Inferior parietal cortex (tissue), 1 donor: ENCODE measurements around the gene ANKRD49.

Experiments
- DNase-seq: peaks from one replicate; pipeline ENCODE4 v3.0.0-alpha.2; 2016; ENCODE audit errors: extremely low spot score

ANKRD49 gene

DNA sequence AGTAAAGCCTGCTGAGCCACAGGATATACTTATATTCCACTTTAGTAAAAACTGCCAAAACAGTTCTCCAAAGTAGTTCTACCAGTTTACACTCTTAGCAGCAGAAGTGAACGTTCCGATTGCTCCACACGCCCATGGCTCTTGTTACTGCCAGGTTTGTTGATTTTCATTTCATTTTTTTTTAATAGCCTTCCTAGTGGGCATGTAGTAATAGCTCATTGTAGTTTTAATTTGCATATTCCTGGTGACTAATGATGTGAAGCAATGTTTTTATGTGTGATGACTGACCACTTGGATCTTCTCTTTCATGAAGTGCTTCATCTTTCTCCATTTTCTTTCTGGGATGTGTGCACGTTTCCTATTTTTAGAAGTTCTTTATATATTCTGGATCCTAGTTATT lies 13.7 kb downstream of the ANKRD49 start:
- no peak for DNase-seq

DNA sequence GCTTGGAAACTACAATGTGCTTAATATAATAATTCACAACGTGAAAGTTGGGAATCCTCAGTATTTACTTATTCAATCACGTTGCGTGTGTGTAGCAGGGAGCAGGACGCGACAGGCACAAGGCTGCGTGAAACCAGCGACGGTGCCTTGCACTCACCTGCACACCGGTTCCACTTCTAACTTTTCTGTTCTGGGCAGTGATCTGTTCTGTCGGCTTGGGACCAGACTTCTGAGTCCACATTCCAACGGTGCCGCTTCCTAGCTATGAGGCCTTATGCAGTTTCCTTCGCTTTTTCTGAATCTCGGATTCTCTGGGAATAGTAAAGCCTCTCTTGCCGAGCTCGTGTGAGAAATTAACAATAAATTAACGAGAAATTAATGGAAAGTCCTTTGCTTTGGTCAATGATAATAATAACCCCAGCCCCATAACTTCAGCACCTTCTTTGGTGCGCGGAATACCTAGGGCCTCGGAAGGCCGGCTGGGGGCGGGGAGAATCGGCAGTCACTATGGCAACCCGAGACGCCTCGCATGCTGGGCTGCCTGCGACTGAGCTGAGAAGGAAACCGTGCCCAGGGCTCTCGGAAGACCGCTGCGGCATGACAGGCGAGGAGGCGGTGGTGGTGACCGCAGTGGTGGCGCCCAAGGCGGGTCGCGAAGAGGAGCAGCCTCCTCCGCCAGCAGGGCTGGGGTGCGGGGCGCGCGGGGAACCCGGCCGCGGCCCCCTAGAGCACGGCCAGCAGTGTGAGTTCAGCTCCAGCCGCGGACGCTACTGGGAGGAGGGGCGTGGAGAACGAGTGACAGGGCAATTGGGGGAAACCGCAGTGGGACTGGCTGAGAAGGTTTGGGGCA lies 18.4 kb downstream of the ANKRD49 start, which contains the start of gene C11orf97:
Gene C11orf97 (plus strand): TSS at position 530 of the 850 bp plus-strand sequence. CDS start 68 bp downstream, at position 598.
- peak; percentile 44 for DNase-seq

GRCh38 chr11:94513091-94513490 lies 19.3 kb downstream of the ANKRD49 start:
- DNase-seq = no peak

GRCh38 chr11:94515398-94515797 lies 21.6 kb downstream of the ANKRD49 start:
- no peak for DNase-seq

- DNase-seq = no peak
Measured at GRCh38 chr11:94516725-94517124, 22.9 kb downstream of the ANKRD49 start.

DNA sequence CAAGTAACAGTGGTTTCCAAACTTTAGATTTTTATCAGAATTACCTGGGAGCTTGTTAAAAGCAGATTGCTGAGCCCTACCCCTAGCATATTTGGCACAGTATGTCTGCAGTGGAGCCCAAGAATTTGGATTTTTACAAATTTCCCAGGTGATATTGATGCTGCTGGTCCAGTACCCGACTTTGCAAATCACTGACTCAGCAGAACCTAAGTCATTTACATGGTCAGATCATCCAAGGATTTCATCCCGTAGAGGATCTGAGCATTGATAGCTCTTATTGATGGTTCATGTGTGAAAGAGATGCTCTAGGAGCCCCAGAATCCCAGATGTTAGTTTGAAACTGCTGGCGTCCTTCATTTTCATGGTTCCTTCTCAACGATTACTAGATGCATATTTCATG lies 24.5 kb downstream of the ANKRD49 start:
- DNase-seq = no peak

DNA sequence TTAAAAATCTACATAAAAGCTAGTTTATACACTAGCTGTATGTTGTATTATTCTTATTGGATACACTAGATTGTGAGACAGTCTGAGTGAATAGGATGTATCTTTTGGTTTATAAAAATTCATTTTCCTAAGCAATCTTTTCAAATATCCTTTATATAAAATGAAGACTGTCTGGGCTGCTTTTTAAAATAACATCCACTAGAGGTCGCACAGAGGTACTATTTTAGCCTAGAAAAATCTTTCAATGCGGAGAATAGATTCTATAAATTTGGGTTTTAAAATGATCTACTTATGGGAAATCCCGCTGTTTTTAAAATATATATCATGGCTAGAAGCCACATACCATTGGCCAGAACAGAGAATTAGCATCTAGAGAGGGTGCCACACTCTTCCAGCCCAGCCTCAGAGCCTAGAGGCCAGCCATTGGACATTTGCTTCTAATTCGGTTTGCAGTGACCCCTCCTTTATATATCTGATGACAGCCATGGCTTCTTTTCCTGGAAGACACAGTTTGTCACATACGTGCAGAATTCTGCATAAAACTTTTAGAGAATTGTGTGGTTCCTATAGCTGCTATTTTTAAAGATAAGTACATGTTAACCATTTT lies 25.8 kb downstream of the ANKRD49 start:
- peak; percentile 81 for DNase-seq

GRCh38 chr11:94521684-94522083 lies 27.9 kb downstream of the ANKRD49 start:
- DNase-seq = no peak

DNA sequence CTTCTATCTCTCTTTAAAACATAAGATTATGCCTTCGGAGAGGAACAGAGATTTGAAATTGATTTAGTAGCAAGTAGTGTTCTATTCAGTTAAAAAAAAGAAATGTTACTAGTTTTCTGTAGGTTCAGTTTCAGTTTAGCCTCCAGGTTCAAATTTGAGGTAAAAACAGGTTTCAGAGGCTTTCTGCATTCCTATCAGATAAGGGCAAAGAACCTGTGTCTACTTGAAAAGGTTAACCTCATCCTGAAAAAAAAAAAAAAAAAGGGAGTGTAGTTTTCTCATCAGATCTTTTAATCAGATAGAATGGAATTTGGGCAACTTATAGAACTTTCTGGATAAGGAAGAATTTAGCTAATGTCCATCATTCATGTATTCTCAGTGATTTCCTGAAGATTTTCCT lies 30.6 kb downstream of the ANKRD49 start:
- no peak for DNase-seq

GRCh38 chr11:94525546-94526324 lies 32.0 kb downstream of the ANKRD49 start:
- DNase-seq = no peak

DNA sequence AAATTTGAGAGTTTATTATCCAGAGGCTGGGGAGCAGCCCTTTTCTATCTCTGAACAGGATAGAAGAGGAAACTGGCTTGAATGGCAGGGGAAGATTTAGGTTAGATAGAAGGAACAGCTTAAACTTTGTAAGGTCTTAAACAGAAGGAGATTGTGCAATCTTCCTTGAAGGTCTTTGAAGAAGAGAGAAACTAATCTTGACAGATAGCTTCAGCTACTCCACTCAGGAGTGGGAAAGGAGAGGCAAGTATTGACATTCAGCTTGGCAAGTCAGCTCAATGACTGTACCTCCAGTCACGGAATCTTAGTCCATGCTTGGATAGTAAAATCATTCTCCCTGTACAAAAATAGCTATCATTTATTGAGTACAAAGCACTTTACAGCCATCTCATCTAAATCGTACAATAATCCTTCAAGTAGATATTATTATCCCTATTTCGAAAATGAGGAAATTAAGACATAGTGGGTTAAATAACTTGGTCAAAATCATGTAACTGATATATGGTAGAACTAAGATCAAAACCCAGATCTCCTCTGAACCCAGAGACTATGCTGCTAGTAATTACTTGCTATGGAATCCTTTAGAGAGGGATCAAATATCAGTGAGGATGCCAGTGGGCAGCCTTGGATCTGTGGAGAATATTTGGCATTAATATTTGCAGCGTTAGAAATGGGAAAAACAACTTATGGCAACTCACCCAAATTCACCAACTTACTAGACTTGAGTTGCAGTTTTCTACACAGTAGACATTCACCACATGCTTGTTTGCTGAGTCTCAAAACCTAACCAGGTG lies 33.1 kb downstream of the ANKRD49 start:
- no peak for DNase-seq

DNA sequence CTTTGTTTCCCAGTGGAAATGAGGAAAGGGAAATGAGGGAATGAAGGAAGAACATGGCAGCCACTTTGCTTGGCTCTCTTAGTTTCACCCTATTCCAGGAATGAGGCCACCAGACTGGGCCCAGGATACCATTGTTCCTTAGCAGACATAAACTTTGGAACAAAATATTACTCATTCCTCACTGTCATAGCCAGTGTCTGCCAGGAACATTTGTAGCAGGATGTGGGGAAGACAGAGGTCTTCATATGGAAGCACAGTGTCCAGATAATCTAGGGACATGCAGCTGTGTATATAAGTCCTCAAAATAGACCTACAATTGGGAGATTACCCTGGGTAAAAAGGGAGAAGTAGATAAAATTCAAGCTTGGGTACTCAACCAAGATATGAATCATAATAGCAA lies 34.8 kb downstream of the ANKRD49 start:
- DNase-seq = no peak

DNA sequence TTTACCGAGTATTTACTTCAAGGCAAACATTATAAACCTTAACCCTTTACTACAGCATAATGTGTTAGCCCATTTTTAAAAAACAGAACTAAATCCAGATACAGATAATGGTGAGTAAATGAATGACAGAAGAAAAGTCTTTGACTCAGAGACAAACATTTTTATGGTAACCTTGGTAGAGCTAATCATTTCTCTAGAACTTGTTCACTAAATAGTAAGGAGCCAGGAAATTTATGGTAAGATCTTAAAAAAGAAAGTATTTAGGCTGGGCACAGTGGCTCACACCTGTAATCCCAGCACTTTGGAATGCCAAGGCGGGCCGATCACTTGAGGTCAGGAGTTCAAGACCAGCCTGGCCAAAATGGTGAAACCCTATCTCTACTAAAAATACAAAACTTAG lies 38.4 kb downstream of the ANKRD49 start:
- no peak for DNase-seq

DNA sequence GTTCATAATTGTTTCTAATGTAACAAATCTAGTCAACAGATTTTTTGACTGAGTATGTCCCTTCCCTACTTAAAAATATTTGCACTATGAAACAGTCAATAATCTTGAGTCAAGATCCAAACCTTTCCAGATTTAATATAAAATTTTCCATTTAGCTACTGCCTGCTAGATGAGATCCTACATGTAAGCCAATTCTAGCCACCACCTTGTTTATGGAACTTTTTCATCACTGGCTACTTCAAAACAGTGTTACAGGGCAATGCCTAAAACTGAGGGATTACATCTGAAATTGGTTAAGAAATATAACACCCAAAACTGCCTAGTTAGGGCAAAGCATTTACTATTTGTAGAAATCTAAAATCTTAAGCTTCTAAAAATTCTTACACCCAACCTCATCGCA lies 39.4 kb downstream of the ANKRD49 start:
- no peak for DNase-seq

GRCh38 chr11:94533696-94534630 lies 40.2 kb downstream of the ANKRD49 start:
- no peak for DNase-seq

DNA sequence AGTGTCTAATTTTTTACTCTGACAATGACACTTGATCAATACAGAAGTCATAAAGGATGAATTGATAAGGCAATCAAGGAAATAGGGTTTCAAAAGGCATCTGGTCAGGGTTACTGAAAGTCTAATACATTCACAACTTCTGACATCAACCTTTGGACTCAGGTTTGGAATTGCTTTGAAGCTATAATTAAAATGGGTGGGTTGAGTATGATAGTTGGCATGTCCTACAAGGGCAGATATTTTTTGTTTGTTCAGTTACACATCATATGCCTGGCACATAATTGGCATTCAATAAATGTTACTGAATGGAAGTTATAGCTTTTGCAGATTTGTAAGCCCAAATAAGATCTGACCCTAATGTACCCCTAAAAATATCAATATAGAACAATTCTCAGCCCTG lies 42.6 kb downstream of the ANKRD49 start:
- no peak for DNase-seq

GRCh38 chr11:94537031-94537600 lies 43.3 kb downstream of the ANKRD49 start:
- DNase-seq = no peak

- DNase-seq = no peak
Measured at GRCh38 chr11:94539420-94539819, 45.6 kb downstream of the ANKRD49 start.

- DNase-seq = peak; percentile 74
Measured at GRCh38 chr11:94543695-94544645, 50.2 kb downstream of the ANKRD49 start, which contains the start of gene FUT4. Gene FUT4, plus strand, starts transcription at chr11:94543921. Its CDS starts 213 bp downstream, at chr11:94544134.
